T-helper 1 cell treated with Interleukin-12 subunit alpha and Interleukin-12 subunit beta and Interleukin-4 antibody, amounts not matched to agents 30 ng/mL and 1 ng/mL, for 36 hours (primary cell): ENCODE data around the gene PANK2. TPM values are rescaled to one million over a fixed set of nuclear protein-coding genes. Genes with fewer than 3 reads are reported as not detected.
"Not testable (repeated sequence)": the region's sequence is repeated elsewhere in the genome, so short reads cannot be mapped to it uniquely, and the experiment has no call there.

Source experiments
- intact Hi-C: fragments of 100-400 bp; cut with micrococcal nuclease; formaldehyde crosslinking; loops from one replicate; pipeline ENCODE4 v1.15.1; 2024
- total RNA-seq: library from RNA; stranded (reverse); gene quantifications from 2 replicates; pipeline ENCODE4 v1.2.3, GENCODE V29; 2022

PANK2 gene
- total RNA-seq, 1 donor from 2014 or later: 59.1 TPM

DNA sequence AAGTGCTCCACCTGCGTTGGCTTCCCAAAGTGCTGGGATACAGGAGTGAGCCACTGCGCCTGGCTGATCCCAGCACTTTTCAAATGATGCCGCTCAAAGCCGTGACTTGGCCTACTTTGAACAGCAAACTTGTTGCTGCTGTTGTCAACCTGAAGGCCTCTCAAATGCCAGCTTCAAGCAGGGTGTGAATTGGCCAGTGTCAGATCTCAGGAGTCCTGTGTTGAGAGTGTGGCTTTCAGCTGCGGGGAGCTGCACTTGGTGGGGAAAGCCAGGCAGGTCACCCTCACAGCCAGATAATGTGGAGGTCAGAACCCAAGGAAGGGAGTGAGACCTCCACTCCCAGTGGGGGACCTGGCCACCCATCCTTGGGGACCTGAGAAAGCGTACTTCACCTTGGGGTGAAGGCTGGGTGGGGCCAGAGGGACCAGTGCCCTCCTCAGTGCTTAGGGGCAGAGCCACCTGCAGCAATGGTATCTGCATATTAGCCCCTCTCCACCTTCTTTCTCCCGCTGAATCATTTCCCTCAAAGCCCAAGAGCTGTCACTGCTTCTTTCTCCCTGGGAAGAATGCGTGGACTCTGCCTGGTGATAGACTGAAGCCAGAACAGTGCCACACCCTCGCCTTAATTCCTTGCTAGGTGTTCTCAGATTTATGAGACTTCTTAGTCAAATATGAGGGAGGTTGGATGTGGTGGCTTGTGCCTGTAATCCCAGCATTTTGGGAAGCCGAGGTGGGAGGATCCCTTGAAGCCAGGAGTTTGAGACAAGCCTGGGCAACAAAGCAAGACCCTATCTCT, 19.1 kb upstream of the PANK2 start:
- intact Hi-C loops: no loop called here

DNA sequence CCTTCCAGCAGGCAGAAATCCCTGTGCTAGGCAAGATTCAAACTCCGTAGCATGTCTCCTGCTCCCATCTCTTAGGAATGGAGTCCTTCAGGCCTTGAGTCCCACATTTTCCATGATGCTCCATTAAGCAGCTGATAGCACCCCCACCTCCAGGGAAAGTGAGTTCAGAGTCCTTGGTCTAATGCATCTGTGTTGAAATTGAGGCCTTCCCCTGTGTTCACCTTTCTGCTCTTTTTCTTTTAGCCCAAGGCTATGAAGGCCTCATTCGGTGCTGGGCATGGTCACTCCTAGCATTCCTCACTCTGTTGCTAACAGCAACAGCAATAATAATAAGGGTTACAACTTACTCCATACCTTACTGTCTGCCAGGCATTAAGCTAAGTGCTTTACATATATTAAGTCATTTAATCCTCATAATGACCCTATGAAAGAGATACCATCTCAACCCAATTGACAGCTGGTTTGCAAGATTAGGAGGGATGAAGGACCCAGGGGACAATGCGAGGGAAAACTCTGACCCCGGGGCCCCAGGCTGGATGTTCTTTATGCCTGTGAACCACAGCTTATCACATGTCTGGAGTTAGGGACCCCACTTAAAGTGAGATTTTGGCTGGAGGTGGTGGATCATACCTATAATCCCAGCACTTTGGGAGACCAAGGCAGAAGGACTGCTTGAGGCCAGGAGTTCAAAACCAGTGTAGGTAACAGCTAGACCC, 17.5 kb upstream of the PANK2 start:
- intact Hi-C loops: no loop called here

DNA sequence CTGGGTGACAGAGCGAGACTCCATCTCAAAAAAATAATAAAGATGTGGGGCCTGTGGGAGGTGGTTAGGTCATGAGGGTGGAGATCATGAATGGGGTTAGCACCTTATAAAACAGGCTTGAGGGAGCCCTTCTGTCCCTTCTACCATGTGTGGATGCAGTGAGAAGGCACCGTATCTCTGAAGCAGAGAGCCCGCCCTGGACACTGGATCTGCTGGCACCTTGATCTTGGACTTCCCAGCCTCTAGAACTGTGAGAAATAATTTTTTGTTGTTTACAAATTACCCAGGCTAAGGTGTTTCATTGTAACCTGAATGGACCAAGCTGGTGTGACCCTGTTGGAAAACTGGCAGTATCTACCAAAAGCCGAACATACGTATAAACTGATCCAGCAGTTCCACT, 15.7 kb upstream of the PANK2 start:
- intact Hi-C loops: no loop called here

- intact Hi-C loops: loop anchor here (1.0 kb wide), 1 partner anchor 25 kb away; no protein-coding TSS in a partner anchor
Observed at GRCh38 chr20:3874194-3874844, 14.9 kb upstream of the PANK2 start.

DNA sequence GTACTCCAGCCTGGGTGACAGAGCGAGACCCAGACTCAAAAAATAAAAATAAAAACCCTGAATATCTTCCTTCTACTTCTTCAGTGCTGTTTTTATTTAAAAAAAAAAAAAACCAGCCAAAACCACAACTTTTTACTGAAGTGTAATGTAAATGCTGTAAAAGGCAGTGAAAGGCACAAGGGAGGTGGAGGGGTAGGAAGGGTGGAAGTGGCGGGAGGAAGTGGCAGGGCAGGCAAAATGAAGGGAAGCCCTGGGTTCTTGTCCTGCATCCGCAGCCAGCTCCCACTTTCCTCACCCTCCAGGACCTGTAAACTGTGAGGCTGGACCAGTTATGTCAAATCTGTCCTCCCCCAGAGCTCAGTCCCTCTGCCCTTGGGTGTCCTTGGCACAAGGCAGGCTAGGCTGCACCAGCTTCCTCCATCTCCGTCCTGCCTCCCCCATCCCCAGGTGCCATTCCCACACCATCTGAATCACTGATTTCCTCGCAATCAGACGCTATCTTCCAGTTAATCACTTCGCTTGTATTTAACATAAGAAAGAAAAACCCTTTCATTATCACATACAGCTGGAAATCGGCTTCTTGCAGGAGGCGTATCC, 13.7 kb upstream of the PANK2 start:
- intact Hi-C loops: no loop called here

- intact Hi-C loops: no loop called here
Observed at GRCh38 chr20:3876000-3876399, 13.2 kb upstream of the PANK2 start.

- intact Hi-C loops: no loop called here
Observed at GRCh38 chr20:3876676-3877075, 12.5 kb upstream of the PANK2 start.

DNA sequence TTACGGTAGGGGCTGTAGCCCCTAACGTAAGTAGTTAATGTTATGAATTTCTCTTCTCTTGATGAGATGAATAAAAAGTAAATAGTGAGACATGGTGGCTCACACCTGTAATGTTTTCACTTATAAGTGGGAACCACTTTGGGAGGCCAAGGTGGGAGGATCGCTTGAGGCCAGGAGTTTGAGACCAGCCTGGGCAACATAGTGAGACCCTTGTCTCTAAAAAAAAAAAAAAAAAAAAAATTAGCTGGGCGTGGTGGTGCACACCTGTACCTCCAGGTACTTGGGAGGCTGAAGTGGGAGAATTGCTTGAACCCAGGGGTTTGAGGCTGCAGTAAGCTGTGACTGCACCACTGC, 10.3 kb upstream of the PANK2 start:
- intact Hi-C loops: not testable (repeated sequence)

DNA sequence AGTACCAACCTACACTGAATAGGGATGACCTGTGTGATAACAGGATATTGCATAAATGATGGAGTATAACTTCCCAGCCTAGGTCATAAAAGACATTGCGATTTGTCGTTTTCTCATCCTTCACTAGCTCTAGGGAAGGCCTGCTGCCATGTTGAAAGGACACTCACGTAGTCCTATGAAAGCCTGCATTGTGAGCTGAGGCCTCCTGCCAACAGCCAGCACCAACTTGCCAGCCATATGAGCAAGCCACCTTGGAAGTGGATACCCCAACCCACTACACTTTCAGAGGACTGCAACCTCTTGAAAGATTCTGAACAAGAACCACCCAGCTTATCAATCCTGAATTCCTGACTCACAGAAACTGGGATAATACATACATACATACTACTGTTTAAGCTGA, 3.5 kb upstream of the PANK2 start:
- intact Hi-C loops: no loop called here

DNA sequence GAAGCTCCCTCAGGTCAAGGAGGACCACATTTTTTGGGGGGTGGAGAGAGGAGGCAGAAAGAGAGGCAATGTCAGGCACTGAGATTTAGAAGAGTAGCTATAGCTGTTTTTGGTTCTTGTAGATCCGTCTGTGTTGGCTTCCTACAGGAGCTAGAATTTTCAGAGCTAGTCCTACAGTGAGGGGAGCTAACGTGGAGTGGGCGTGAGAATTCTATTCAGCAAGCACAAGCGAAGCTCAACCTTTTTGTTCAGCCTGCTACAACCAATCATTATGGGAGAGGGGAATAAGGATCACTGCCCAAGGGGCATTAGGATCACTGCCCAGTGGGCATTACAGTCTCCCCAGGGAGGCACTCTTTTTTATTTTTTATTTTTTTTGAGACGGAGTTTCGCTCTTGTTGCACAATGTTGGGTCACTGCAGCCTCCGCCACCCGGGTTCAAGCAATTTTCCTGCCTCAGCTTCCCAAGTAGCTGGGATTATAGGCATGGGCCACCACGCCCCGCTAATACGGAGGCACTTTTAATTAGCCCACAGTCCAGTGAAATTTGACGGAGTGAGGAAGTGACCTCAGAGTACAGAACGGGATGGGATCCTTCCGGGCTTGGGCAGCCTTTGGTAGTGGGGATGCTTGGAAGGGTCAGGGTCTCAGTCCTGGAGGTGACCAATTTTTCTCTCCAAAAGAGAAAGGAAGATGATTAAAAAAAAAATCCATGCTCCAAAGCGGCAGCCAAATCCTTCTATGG, 1.1 kb upstream of the PANK2 start:
- intact Hi-C loops: loop anchor here (1.0 to 2.0 kb wide), 4 partner anchors 33 to 101 kb away; partner anchors contain the start of genes AP5S1, CDC25B and CENPB

GRCh38 chr20:3889489-3890397, 556 bp downstream of the PANK2 start:
- intact Hi-C loops: loop anchor here (1.0 to 2.0 kb wide), 10 partner anchors 18 to 196 kb away; partner anchors contain the start of genes CDC25B, CENPB, MAVS and RNF24

DNA sequence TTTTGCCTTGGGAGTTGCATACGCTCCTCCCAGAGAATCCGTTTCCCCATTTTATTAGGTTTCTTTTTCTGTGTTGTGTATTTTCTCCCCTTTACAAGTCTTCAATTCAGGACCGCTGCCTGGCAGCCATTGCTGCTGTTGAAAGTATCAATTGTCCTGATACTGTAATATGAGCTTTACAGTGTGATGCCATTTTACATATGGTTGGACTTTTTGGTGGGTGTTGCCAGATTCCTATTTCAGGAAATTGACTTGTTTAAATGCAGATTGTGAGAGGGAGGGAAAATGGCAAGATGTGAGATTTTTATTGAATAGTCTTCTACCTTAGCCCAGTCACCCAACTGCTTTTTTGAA, 1.2 kb downstream of the PANK2 start:
- intact Hi-C loops: loop anchor here (2.0 kb wide), 2 partner anchors 90 to 98 kb away; no protein-coding TSS in a partner anchor

- intact Hi-C loops: loop anchor here (2.0 kb wide), 2 partner anchors 90 to 98 kb away; no protein-coding TSS in a partner anchor
Observed at GRCh38 chr20:3890999-3891929, 2.1 kb downstream of the PANK2 start.

DNA sequence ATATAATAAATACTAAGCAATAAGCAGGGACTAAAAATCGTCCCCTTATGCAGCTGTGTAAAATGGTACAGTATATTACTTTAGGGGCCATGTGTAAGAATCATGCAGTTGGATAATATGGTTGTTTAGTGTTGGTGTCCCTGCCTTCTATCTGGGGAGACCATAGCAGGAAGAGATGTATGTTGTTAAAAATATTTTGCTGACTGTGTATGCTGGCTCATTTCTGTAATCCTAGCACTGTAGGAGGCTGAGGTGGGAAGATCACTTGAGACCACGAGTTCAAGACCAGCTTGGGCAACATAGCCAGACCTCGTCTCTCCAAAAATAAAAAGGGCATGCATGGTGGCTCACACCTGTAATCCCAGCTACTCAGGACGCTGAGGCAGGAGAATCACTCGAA, 5.6 kb downstream of the PANK2 start:
- intact Hi-C loops: no loop called here

DNA sequence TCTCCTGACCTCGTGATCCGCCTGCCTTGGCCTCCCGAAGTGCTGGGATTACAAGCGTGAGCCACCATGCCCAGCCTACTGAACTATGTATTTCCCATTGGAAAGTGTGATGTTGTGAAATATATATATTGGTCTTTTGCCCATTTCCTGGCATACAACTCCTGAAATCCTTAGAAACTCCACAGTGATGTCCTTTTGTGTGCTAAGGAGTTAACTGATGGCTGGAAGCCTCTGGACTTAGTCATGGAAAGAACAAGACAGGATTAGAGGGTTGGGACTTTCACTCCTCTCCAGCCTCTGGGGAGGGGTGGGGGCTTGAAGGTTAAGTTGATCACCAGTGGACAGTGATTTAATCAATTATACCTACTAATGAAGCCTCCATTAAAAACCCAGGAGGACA, 7.1 kb downstream of the PANK2 start:
- intact Hi-C loops: no loop called here

- intact Hi-C loops: no loop called here
Observed at GRCh38 chr20:3896853-3897583, 7.8 kb downstream of the PANK2 start.

DNA sequence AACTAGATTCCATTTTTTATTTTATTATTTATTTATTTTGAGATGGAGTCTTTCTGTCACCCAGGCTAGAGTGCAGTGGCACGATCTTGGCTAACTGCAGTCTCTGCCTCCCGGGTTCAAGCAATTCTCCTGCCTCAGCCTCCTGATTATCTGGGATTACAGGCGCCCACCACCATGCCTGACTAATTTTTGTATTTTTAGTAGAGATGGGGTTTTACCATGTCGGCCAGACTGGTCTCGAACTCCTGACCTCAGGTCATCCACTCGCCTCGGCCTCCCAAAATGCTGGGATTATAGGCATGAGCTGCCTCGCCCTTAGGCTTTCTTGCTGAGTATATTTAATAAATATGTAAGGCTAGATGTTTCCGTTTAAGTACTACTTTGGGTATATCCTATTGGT, 9.0 kb downstream of the PANK2 start:
- intact Hi-C loops: not testable (repeated sequence)

GRCh38 chr20:3898639-3899038, 9.5 kb downstream of the PANK2 start:
- intact Hi-C loops: loop anchor here (1.0 kb wide), 1 partner anchor 24 kb away; no protein-coding TSS in a partner anchor
